Activated CD8-positive, alpha-beta memory T cell treated with anti-CD3 and anti-CD28 coated beads, Interleukin-2, amount 50 U/mL, for 1 hour (primary cell): ENCODE data around the gene CDH8.
"Not testable (repeated sequence)": the region's sequence is repeated elsewhere in the genome, so short reads cannot be mapped to it uniquely, and the experiment has no call there.

Experiments used
- DNase-seq: peaks from one replicate; pipeline ENCODE4 v3.0.0-alpha.2; 2020; ENCODE audit errors: extremely low read depth

CDH8 gene

GRCh38 chr16:61934601-61935000 lies 101.6 kb downstream of the CDH8 start:
- no peak for DNase-seq

GRCh38 chr16:61929776-61930175 lies 106.5 kb downstream of the CDH8 start:
- no peak for DNase-seq

GRCh38 chr16:61926766-61927165 lies 109.5 kb downstream of the CDH8 start:
- no peak for DNase-seq

- DNase-seq, result no peak
These were observed 112.6 kb downstream of the CDH8 start for GRCh38 chr16:61923629-61924028.

GRCh38 chr16:61921373-61921772 lies 114.9 kb downstream of the CDH8 start:
- DNase-seq, result no peak

- not testable (repeated sequence) for DNase-seq
These were observed 118.1 kb downstream of the CDH8 start for GRCh38 chr16:61917865-61918826.

- no peak for DNase-seq
These were observed 120.7 kb downstream of the CDH8 start for GRCh38 chr16:61915569-61915968.

- no peak for DNase-seq
These were observed 127.2 kb downstream of the CDH8 start for GRCh38 chr16:61909074-61909473.

- no peak for DNase-seq
These were observed 127.8 kb downstream of the CDH8 start for GRCh38 chr16:61908426-61908825.

- no peak for DNase-seq
These were observed 134.5 kb downstream of the CDH8 start for GRCh38 chr16:61901689-61902088.

GRCh38 chr16:61900482-61900881 lies 135.8 kb downstream of the CDH8 start:
- no peak for DNase-seq

- no peak for DNase-seq
These were observed 138.6 kb downstream of the CDH8 start for GRCh38 chr16:61897657-61898056.

- DNase-seq, result no peak
These were observed 143.7 kb downstream of the CDH8 start for GRCh38 chr16:61892531-61892930.

- DNase-seq, result no peak
These were observed 144.8 kb downstream of the CDH8 start for GRCh38 chr16:61891460-61891859.

GRCh38 chr16:61890386-61890785 lies 145.9 kb downstream of the CDH8 start:
- DNase-seq, result no peak

- no peak for DNase-seq
These were observed 148.3 kb downstream of the CDH8 start for GRCh38 chr16:61887903-61888302.

GRCh38 chr16:61885343-61885742 lies 150.9 kb downstream of the CDH8 start:
- no peak for DNase-seq

GRCh38 chr16:61879306-61879705 lies 156.9 kb downstream of the CDH8 start:
- DNase-seq, result no peak

- no peak for DNase-seq
These were observed 158.8 kb downstream of the CDH8 start for GRCh38 chr16:61877436-61877835.

GRCh38 chr16:61872778-61873119 lies 163.5 kb downstream of the CDH8 start:
- DNase-seq, result no peak

GRCh38 chr16:61871837-61872777 lies 164.1 kb downstream of the CDH8 start:
- no peak for DNase-seq
